MCF 10A (cell line): ENCODE results near the gene PRELID1. TPM values are rescaled to one million over a fixed set of nuclear protein-coding genes. Genes with fewer than 3 reads are reported as not detected.

ENCODE experiments used
- BruUV-seq: library from RNA; stranded (reverse); fragments of 400-500 nt; replicated peaks from 2 replicates; lab custom pipeline; 2021; lab: Mats Ljungman, UMichigan
- CTCF ChIA-PET: fragments of 300-600 bp; sonication (Branson Sonifier 250); formaldehyde crosslinking; extraction: SDS; loops from one replicate; lab custom pipeline; 2021; ENCODE audit warnings: antibody characterized with exemption, inconsistent platforms; lab: Yijun Ruan, JAX
- POLR2A ChIA-PET: fragments of 300-600, 350-650 bp; sonication (Branson Sonifier 250); formaldehyde crosslinking; extraction: SDS; loops from one replicate; lab custom pipeline; 2020; ENCODE audit warnings: antibody characterized with exemption, inconsistent platforms; lab: Yijun Ruan, JAX
- DNase-seq: peaks from one replicate; pipeline ENCODE4 v3.0.0-alpha.2; 2018; ENCODE audit not compliant: unreplicated experiment
- H3K27ac Mint-ChIP-seq: one replicate; pipeline ENCODE4 v1.8.0; 2022; ENCODE audit warnings: mild to moderate bottlenecking, low read depth, mixed read lengths; ENCODE audit not compliant: unreplicated experiment
- H3K27me3 Mint-ChIP-seq: one replicate; pipeline ENCODE4 v1.8.0; 2022; ENCODE audit warnings: mixed read lengths; ENCODE audit not compliant: insufficient read depth, unreplicated experiment
- H3K36me3 Mint-ChIP-seq: one replicate; pipeline ENCODE4 v1.8.0; 2022; ENCODE audit warnings: mild to moderate bottlenecking, moderate library complexity, mixed read lengths; ENCODE audit not compliant: insufficient read depth, unreplicated experiment
- H3K4me1 Mint-ChIP-seq: one replicate; pipeline ENCODE4 v1.8.0; 2022; ENCODE audit warnings: mixed read lengths; ENCODE audit not compliant: insufficient read depth, unreplicated experiment
- H3K4me3 Mint-ChIP-seq: one replicate; pipeline ENCODE4 v1.8.0; 2022; ENCODE audit warnings: mild to moderate bottlenecking, moderate library complexity, mixed read lengths; ENCODE audit not compliant: unreplicated experiment
- H3K9me3 Mint-ChIP-seq: one replicate; pipeline ENCODE4 v1.8.0; 2022; ENCODE audit warnings: mixed read lengths; ENCODE audit not compliant: unreplicated experiment
- CTCF ChIP-seq: fragments of 200-600 bp; IDR thresholded peaks from one replicate; pipeline ENCODE4 v1.8.0; 2022; ENCODE audit warnings: antibody characterized with exemption, mild to moderate bottlenecking; ENCODE audit not compliant: unreplicated experiment
- intact Hi-C: fragments of 100-400 bp; cut with micrococcal nuclease; formaldehyde crosslinking; loops from 2 replicates; pipeline ENCODE4 v1.14.1; 2022
- total RNA-seq: library from RNA; stranded (reverse); gene quantifications from 2 replicates; pipeline ENCODE4 v1.2.3, GENCODE V29; 2022

PRELID1 gene
- total RNA-seq, 1 experiment from 2014 or later = 267 TPM

DNA sequence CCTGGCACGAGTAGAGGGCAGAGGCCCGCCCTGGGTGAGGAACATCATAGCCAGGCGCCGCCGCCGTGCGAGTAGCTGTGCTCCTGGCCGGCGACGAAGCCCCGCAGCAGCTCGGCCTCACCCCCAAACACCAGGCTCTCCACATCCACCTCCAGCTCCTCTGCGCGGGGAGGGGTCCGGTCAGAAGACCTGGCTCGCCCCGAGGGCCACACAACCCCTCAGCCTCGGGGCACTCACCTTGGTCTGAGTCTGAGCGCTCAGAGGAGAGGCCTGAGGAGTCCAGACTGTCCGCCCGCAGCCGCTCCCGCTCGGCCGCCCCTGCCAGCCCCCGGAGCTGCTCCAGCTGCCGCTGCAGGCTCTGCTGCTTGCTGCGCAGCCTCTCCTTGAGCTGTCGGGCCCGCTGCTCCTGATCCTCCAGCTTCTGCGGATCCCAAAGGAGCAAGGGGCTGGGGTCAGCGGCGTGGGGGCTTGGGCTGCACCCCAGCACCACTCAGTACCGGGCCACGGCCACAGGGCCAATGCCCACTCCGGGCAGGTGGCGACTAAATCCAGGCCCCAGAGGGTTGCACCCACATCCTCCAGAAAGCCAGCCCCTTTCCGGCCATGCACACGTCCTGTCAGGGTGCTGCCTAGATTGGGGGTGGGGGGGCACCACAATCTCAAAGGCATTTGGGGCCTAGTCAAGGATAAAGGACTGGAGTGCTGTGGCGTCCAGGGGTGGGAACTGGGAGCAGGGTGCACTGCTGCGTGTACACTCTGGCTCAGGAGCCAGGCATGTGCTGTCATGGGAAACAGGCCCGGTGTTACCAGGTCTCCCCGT, 4.2 kb downstream of the PRELID1 start:
- peaks cover 41% of the 10 kb centered on the region for H3K36me3 Mint-ChIP-seq
- no peak overlapping the region for H3K4me3 Mint-ChIP-seq
- BruUV-seq = no TSS peak
- no peaks in the 10 kb centered on the region for H3K27me3 Mint-ChIP-seq
- no peaks in the 10 kb centered on the region for H3K9me3 Mint-ChIP-seq
- ChIA-PET CTCF (interaction anchor here (0.6 to 5.8 kb wide), 9 partner anchors 16 to 236 kb away, joined by 3 to 52 read pairs (median 17); partner anchors contain the start of gene PDLIM7), POLR2A (interaction anchor here (1.0 kb wide), 1 partner anchor 193 kb away, joined by 4 read pairs; no protein-coding TSS in a partner anchor)
- peaks cover 50% of the 10 kb centered on the region for H3K4me1 Mint-ChIP-seq
- no peak for DNase-seq
- H3K27ac Mint-ChIP-seq = no peak overlapping the region
- intact Hi-C loops = loop anchor here (2.0 kb wide), 2 partner anchors 95 to 147 kb away; no protein-coding TSS in a partner anchor
- TF ChIP-seq CTCF = no peak

GRCh38 chr5:177308740-177309139, 5.1 kb downstream of the PRELID1 start:
- Mint-ChIP-seq H3K27ac (peak overlapping the region; percentile 67), H3K4me1 (peaks cover 53% of the 10 kb centered on the region), H3K27me3 (no peaks in the 10 kb centered on the region), H3K36me3 (peaks cover 41% of the 10 kb centered on the region), H3K9me3 (no peaks in the 10 kb centered on the region), H3K4me3 (no peak overlapping the region)
- no peak for DNase-seq
- no TSS peak for BruUV-seq
- POLR2A ChIA-PET = interaction anchor here (0.7 to 1.8 kb wide), 5 partner anchors 19 to 195 kb away, joined by 3 to 11 read pairs (median 3); partner anchors contain the start of gene LMAN2
- intact Hi-C loops = loop anchor here (1.0 to 2.0 kb wide), 3 partner anchors 94 to 194 kb away; no protein-coding TSS in a partner anchor
- CTCF ChIA-PET = interaction anchor here (0.5 to 5.8 kb wide), 27 partner anchors 10 to 237 kb away, joined by 3 to 52 read pairs (median 8); partner anchors contain the start of gene PDLIM7
- no peak for TF ChIP-seq CTCF

GRCh38 chr5:177309351-177310191, 6.0 kb downstream of the PRELID1 start:
- Mint-ChIP-seq H3K4me1 (peaks cover 49% of the 10 kb centered on the region), H3K4me3 (no peak overlapping the region), H3K36me3 (peaks cover 41% of the 10 kb centered on the region), H3K9me3 (no peaks in the 10 kb centered on the region), H3K27ac (peak overlapping the region; percentile 67), H3K27me3 (no peaks in the 10 kb centered on the region)
- DNase-seq = peak; percentile 86
- ChIA-PET CTCF (interaction anchor here (0.6 to 5.8 kb wide), 53 partner anchors 8 to 255 kb away, joined by 3 to 52 read pairs (median 5); partner anchors contain the start of gene PDLIM7), POLR2A (interaction anchor here (0.7 to 2.4 kb wide), 12 partner anchors 8 to 282 kb away, joined by 3 to 11 read pairs (median 4); partner anchors contain the start of genes LMAN2, PDLIM7 and TMED9)
- intact Hi-C loops = loop anchor here (1.0 to 2.0 kb wide), 3 partner anchors 93 to 195 kb away; no protein-coding TSS in a partner anchor
- BruUV-seq = no TSS peak
- peak; percentile 97 for TF ChIP-seq CTCF
